ENCODE results near the gene HDLBP.

The HDLBP gene

GRCh38 chr2:241273210-241274020 is 42.1 kb downstream of the HDLBP start:
- no peak for DNase-seq

DNA sequence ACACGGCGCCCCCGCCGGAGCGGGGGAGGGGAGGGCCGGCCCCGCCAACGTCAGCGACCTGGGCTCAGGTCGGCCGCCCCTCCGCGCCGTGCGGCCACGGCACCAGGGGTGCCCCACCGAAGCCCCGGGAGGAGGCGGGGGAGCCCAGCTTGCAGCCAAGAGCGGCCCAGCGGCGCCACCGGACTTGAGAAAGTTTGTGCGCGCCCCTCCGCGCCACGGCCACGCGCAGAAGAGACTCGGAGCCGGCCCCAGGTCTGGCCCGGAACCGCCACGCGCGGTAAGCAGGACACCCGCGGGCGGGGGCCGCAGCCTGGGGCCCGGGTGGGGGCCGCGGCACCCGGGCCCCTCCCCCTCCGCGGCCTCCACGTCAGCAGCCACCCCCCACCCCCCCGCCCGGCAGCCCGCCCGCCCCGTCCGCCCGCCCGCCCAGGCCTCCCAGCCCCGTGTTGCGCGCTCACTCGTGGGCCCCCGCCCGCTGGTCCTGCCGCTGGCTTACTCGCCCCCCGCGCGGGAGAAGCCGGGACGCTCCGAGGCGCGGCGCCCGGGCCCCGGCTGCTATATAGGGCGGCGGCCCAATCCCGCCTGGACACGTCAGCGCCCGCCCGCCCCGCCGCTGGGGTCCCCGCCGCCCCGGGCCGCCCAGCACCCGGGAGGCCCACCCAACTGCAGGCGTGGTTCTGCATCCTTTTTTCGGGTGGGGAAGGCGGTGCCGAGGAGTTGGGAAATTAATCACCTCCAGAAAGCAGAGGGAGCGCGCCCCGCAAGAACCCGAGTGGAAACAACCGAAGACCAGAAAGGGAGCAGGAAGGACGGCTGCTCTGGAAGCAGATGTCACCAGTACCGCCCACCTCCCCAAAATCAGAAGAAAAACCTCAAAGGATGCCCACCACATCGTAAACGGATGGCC is 42.9 kb downstream of the HDLBP start:
- DNase-seq, result no peak

GRCh38 chr2:241271706-241272302 is 43.7 kb downstream of the HDLBP start:
- DNase-seq, result no peak

GRCh38 chr2:241270531-241270930 is 44.9 kb downstream of the HDLBP start:
- no peak for DNase-seq

DNA sequence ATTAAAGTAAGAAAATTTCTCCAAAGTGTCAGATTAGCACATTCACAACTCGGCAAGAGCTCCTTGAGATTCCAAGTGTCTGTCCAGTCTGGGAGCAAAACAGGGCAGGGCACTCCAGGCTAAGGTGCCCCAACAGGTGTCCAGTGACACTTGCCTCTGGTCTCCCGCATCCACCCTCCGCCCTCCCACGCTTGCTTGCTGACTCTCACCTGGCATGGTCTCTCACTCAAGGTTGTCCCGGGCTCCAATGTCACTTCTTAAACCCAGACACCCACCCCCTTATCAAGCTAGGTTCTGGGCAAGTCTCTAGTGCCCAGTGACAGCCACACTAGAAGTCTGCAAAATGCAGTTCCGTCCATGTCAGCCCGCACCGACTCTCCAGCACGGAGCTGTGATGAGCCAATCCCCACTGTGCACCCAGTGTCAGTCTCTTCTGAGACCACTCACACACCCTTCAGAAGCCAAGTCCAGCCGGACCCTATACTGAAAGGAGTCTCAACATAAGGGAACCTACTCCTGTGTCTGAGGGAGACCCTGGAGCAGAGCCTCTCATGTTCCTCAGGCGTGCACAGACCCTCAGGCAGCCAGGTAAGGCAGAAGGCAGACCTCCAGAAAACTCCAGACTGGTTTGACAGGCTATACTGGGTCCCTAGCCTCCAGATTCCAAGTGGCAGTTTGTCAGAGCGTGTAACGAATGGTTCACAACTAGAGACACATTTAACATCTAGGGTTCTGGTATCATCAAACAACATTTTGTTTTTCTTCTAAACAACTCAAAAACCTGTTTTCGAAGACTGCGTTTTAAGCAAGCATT is 45.6 kb downstream of the HDLBP start:
- DNase-seq, result no peak

DNA sequence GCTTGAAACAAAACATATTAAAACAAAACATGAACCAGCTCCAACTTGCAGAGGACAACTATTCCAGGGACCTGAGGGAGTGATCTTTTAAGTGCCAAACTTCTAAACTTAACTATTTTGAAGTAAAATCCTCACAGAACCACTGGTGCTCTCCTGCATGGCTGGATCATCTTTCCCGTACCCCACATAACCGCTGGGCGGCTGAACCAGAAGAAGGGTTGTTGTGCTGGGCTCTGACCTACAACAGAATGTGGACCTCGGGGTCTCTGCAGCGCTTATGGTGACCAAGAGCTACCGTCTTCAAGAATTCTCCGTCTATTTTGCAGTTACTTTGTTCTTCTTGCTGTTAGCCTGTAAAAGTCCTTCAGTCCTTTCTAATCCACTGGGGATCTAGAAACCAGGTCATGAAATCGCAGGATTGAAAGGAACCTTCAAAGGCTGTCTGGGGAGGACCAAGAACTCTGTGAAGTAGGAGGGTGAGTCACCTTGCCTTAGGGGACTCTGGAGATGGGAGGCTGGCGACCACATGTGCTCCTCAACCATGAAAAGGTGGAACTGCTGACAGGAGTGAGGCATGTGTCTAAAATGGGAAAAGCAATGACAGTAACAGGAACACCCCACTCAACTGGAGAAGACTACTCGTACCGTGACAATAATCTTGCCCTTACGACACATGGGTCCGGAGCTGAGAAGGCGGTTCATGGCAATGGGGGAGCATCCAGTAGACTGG is 46.6 kb downstream of the HDLBP start:
- no peak for DNase-seq

GRCh38 chr2:241268306-241268705 is 47.2 kb downstream of the HDLBP start:
- no peak for DNase-seq

DNA sequence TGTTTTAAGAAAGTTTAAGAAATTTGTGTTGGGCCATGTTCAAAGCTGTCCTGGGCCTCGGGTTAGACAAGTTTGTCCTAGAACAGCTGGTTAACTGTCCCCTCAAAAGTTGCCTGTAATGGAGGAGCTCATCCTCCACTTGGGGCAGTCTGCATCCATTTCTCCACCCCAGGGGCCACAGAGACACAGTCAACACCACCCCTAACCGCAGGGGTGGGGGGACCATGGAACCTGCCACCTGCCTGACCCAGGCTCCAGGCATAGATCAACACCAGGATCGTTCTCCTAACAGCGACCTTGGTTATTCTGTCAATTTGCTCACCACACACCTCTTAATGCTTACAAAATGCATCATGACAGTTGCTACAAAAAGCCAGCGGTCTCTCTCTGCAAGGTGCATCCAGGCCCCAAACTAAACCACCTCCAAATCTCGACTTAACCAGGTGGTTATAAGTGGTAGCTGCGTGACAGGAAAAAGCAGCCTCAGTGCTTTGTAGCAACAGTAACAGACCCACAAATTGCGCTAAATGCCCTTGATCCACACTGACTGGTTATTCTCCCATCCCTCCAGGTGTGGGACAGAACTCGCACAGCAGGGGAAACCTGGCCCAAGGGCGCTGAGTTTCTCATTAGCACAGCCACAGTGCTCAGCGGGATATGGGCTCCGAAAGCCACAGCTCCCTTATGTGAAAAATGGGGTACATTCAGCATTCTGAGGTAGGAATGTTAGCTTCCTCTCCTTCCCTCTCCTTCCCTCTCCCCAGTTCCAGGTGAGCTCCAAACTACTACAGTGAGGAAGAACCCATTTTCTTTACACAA is 48.0 kb downstream of the HDLBP start:
- DNase-seq, result no peak

- DNase-seq, result no peak
Observed at GRCh38 chr2:241265506-241265905, 50.0 kb downstream of the HDLBP start.

DNA sequence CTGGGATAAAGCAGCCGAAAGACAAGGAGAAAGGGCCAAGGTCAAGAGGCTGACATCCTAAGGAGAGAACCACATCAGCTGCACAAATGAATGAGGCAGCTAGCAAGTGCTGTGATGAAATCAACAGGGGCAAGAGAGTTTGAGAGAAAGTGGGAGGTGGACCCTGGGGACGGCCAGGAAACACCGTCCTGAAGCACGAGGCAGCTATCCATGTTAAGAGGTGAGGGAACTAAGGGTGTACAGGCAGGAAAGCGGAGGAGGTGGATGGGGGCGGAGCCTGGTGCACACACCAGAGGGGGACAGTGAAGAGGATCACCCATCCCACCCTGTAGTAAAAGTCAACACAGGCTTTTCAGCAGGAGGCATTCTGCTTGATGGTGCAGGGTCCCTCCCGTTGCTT is 52.4 kb downstream of the HDLBP start:
- DNase-seq, result no peak

DNA sequence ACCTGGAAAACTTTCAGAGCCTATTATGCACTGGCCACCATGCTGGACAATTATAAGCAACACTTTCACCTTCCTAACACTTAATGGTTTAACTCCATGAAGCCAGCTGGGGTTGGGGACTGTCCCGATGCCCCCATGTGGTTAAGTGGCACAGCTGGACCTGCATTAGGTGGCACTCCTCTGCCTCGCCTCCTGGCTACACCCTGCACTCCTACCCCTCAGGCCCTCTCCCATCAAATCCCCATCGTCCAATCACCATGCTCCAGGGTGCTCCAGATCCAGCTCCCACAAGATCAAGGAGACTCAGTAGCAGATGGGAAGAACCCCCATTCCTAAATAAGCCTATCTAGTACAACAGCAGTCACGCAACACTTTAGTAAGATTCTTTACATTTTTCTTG is 53.8 kb downstream of the HDLBP start:
- no peak for DNase-seq

DNA sequence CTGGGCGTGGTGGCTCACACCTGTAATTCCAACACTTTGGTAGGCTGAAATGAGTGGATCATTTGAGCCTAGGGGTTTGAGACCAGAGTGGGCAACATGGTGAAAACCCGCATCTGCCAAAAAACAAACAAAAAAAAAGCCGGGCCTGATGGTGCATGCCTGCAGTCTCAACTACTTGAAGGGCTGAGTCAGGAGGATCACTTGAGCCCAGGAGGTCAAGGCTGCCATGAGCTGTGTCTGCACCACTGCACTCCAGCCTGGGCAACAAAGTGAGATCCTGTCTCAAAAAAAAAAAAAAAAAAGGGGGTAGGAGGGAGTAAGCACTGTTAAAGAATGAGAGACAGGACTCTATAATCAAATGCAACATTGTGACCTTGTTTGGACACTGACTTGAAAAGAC is 54.6 kb downstream of the HDLBP start:
- DNase-seq, result no peak

DNA sequence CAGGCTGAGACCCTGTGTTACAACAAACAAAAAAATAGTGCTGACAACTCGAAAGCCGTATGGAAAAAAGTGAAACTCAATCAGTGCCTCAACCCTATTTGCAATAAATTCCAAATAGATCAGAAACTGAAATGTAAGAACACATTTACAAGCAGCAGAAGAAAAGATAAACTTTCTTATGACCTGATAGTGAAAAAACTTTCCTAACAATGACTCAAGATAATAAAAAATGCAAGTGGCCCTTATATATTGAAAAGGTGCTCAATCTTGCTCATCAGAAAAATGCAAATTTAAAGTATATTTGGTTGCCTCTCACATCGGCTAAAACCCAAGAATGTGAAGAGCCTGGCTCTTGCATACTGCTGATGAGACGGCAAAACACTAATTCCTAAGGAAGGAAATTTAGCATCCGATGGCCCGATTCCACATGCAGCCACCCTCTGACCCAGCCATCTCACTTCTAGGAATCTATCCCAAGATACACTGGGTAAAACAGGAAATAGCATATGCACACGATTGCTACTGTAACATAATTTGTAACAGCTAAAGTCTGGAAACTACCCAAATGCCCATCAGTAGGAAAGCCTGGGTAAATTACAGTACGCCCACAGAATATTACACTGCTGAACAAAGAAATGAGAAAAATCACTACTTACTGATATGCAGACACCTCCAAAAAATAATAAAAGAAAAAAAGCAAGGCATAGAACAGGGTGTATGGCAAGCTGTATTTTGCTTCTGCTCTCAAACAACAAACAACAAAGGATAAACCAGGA is 56.8 kb downstream of the HDLBP start:
- DNase-seq, result no peak

DNA sequence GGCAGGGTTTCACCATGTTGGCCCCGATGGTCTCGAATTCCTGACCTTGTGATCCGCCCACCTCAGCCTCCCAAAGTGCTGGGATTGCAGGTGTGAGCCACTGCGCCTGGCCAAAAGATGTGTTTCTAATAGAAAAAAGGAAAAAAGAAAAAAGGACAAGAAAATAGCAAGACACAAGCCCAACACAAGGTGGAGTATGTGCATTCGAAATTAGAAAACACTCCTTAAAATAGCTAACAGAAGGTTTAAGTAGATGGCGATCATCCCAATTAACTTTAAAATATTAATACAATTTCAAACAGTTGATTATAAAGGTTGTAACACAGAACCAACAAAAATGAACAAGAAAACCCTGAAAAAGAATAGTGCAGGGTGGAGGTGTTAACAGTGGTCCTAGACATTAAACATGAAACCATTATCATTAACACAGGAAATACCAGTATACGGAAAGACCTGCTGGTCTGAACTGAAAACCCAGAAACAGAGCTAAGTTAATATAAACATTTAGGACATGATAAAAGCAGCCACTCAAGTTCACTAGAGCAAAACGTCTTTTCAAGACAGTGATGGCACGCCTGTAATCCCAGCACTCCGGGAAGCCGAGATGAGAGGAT is 57.9 kb downstream of the HDLBP start:
- no peak for DNase-seq

DNA sequence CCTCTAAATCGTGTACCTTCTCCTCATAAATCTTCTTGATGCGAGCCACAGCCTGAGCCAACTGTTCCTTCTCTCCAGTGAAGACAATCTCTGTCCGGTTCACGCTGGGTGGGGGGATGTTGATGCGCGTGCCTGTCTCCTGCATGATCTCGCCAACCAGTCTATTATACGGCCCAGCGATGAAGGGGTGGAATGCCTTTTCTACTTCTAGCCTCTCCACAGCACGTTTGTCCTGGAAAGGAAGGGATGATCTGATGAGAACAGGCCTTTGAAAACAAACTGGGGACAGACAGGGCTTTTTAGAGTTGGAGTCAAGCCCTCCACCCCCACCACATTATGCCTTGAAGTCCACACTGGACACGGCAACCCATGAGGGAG is 59.3 kb downstream of the HDLBP start:
- DNase-seq, result no peak

DNA sequence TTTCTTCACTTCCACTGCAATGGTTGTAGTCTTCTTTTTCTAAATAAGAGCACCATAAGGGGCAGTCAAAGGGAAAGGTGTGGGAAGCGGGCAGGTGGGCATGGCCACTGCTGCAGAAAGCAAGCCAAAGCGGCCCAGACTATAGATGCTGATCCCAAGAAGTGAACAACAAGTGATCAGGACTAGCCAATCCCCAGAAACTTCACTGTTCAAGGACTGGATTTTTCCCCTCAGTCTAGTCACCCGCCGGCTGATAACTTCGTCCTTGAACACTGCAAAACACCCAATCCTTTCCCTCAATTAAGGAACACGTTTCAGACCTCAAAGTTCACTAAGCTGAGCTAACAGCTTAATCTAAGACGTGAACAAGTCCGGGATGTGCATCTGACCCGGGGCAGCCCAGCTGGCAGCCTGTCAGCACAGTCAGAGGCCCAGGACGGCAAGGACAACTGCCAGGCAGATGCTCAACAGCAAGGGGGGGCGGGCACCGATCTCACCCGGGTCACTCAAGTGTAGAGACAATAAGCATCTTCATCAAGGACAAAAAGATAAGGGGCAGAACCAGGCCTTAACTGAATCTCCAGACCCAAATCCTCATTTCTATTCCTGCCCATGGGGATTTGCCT is 59.8 kb downstream of the HDLBP start:
- DNase-seq, result no peak

GRCh38 chr2:241254904-241255351 is 60.5 kb downstream of the HDLBP start:
- no peak for DNase-seq

- DNase-seq, result no peak
Observed at GRCh38 chr2:241252778-241253475, 62.5 kb downstream of the HDLBP start.

- no peak for DNase-seq
Observed at GRCh38 chr2:241249654-241250053, 65.8 kb downstream of the HDLBP start.

Data from NCI-H2107 (cell line).